HG02938 (cell line): ENCODE measurements around the gene LRRC37B.
A peak's percentile ranks its signal among the peaks of the same experiment; 100 is the strongest.
"Not testable (repeated sequence)": the region's sequence is repeated elsewhere in the genome, so short reads cannot be mapped to it uniquely, and the experiment has no call there.

Source experiments
- ATAC-seq: cut with Tn5 transposase; IDR thresholded peaks from one replicate; pipeline ENCODE4 v1.9.1; 2021; ENCODE audit warnings: mild to moderate bottlenecking, moderate library complexity; ENCODE audit not compliant: unreplicated experiment

LRRC37B gene

DNA sequence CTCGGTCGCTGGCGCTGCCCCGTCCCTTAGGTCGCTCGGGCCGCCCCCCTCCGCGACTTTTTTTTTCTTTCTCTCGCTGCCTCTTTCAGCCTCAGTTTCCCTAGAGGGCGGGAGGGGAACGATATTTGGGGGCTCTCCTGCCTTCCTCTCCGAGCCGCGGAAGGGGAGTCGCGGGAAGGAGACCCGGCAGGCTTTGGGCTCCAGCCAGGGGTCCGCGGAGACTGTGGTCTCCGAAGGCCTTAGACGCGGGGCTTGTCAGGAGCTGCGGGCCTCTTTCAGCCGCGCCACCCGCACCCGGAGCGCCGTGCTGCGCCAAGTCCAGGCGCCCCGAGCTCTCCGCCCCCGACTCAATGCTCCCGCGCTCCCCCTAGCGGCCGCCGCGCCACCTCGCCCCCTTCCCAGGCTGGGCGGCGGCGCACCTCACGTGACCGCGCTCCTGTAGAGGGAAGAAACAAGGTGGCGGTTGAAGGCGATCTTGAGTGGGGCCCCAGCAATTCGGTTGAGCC, at the start of gene LRRC37B:
LRRC37B (plus strand) TSS at position 427 of the 506 bp plus-strand sequence. CDS start 14,010 bp downstream, outside the sequence.
- ATAC-seq, result peak; percentile 93

- ATAC-seq, result not testable (repeated sequence)
Observed at GRCh38 chr17:31964131-31964530, 43.1 kb upstream of the LRRC37B start.

DNA sequence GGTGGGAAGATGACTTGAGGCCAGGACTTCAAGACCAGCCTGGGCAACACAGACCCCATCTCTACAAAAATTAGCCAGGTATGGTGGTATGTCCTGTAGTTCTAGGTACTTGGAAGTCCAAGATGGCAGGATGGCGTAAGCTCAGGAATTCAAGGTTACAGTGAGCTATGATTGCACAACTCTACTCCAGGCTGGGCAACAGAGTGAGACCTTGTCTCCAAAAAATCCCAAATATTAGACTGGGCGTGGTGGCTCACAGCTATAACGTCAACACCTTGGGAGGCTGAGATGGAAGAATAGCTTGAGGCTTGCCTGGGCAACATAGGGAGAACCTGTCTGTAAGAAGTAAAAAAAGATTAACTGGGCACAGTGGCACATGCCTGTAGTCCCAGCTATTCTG, 39.5 kb upstream of the LRRC37B start:
- ATAC-seq, result no peak

DNA sequence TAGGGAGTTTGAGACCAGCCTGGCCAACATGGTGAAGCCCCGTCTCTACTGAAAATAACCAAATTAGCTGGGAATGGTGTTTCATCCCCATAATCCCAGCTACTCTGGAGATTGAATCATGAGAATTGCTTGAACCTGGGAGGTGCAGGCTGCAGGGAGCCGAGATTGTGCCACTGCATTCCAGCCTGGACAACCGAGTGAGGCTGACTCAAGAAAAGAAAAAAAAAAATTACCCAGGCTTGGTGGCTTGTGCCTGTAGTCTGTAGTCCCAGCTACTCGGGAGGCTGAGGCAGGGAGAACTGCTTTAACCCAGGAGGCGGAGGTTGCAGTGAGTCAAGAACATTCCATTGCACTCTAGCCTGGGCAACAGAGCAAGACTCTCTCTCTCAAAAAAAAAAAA, 36.8 kb upstream of the LRRC37B start:
- ATAC-seq, result not testable (repeated sequence)

DNA sequence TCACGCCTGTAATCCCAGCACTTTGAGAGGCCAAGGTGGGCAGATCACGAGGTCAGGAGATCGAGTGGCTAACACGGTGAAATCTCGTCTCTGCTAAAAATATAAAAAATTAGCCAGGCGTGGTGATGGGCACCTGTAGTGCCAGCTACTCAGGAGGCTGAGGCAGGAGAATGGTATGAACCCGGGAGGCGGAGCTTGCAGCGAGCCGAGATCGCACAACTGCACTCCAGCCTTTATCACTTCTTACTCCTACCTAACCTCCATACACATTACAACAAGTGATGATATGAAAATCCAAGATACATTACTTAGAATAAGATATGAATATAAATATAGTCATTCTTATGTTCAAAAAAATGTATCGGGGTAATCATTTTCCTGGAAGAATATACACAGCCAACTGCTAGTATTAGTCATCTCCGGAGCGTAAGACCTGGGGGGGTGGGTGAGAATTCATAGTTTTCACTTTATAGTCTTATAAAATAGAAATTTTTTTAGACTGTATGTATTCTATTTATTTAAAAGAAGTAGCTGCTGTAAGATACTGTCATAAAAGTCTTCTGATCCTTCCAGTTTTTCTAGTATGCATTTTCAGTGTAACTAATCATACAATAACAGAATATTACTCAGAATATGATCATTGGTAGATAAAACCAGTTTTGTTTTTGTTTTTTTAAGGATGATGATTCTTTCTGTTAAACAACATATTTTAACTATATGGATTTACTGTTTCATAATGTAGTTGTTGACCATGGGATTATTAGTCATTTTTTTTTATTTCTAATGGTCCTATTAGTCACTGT, 32.7 kb upstream of the LRRC37B start:
- not testable (repeated sequence) for ATAC-seq

- not testable (repeated sequence) for ATAC-seq
Observed at GRCh38 chr17:31975391-31975790, 31.8 kb upstream of the LRRC37B start.

DNA sequence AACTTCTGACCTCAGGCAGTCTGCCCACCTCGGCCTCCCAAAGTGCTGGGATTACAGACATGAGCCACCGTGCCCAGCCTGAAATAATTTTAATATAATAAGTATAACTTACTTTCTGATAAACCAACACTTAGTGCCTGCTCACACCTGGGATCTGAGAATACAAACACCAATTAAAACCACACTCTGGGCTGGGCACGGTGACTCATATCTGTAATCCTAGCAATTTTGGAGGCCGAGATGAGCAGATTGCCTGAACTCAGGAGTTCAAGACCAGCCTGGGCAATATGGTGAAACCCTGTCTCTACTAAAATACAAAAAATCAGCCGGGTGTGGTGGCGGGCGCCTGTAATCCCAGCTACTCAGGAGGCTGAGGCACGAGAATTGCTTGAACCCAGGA, 15.4 kb upstream of the LRRC37B start:
- not testable (repeated sequence) for ATAC-seq

GRCh38 chr17:31997005-31997404, 10.2 kb upstream of the LRRC37B start:
- no peak for ATAC-seq

- ATAC-seq, result peak; percentile 19
Observed at GRCh38 chr17:32007463-32008298, 498 bp downstream of the LRRC37B start.

DNA sequence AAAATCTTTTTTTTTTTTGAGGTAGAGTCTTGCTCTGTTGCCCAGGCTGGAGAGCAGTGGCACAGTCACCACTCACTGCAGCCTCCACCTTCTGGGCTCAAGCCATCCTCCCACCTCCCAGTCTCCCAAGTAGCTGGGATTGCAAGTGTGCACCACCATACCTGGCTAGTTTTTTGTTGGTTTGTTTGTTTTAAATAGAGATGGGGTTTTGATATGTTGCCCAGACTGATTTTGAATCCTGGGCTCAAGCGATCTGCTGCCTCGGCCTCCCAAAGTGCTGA, 2.0 kb downstream of the LRRC37B start:
- no peak for ATAC-seq

DNA sequence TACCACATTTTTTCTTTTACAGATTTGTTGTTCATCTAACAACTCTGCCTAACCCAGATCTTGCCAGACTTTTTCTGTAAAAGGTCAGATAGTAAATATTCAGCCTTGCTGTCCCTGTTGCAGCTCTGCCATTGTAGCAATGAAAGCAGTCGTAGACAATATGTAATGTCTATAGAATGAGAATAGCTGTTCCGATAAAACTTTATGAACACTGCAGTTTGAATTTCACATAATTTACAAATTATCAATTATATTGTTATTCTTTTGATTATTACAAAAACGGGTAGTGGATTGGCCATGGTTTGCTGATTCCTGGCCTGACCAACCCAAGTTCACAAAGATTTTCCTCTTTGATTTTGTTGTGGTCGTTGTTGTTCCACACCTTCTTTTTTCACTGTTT, 2.9 kb downstream of the LRRC37B start:
- ATAC-seq, result no peak

GRCh38 chr17:32015245-32016013, 8.2 kb downstream of the LRRC37B start:
- ATAC-seq, result no peak

GRCh38 chr17:32016231-32016630, 9.0 kb downstream of the LRRC37B start:
- no peak for ATAC-seq

DNA sequence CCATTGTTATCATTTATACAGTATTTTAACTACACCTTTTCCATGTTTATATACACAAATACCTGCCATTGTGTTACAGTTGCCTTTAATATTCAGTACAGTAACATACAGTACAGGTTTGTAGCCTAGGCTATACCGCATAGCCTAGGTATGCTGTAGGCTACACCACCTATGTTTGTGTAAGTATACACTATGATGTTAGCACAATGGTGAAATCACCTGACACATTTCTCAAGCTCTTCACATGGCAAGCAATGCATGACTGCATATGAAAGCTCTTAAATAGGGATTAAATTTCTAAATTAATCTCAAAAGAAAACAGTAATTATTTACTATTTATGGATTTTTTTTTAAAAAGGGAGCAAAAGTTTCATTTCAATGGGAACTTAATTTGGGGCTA, 12.0 kb downstream of the LRRC37B start:
- no peak for ATAC-seq

DNA sequence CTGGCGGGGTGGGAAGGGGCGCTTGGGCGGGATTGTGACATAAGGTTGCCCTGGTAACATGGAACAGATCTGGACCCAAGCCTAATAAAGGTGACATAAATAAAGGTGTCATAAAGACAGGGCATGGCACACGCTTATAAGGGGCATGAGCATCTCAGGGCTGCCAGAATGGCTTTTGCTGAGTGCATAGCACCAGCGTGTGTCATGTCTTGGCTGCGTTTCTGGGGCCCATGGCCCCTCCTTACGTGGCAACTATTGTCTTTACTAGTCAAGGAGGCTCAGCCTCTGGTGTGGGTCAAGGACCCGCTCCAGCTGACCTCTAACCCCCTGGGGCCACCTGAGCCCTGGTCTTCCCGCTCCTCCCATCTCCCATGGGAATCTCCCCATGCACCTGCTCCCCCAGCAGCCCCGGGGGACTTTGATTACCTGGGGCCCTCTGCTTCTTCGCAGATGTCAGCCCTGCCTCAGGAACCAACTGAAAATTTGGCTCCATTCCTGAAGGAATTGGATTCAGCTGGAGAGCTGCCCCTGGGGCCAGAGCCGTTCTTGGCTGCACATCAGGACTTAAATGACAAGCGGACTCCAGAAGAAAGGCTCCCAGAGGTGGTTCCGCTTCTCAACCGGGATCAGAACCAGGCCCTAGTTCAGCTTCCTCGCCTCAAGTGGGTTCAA, 13.9 kb downstream of the LRRC37B start:
- no peak for ATAC-seq

- no peak for ATAC-seq
Observed at GRCh38 chr17:32021615-32021955, 14.4 kb downstream of the LRRC37B start.

DNA sequence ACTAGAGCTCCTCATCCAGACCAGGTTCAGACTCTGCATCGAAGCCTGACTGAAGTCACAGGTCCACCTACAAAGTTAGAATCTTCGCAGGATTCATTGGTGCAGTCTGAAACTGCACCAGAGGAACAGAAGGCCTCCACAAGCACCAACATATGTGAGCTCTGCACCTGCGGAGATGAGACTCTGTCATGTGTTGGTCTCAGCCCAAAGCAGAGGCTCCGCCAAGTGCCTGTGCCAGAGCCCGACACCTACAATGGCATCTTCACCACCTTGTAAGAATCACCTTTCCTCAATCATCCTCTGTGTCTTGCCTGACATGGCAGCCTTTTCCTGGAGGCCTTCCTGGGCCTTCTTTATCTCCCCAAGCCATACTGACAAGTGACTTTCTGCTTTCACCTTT, 15.4 kb downstream of the LRRC37B start:
- ATAC-seq, result not testable (repeated sequence)

- not testable (repeated sequence) for ATAC-seq
Observed at GRCh38 chr17:32027271-32027670, 20.1 kb downstream of the LRRC37B start.

GRCh38 chr17:32033223-32033622, 26.0 kb downstream of the LRRC37B start:
- ATAC-seq, result no peak

GRCh38 chr17:32033812-32034211, 26.6 kb downstream of the LRRC37B start:
- ATAC-seq, result not testable (repeated sequence)

- not testable (repeated sequence) for ATAC-seq
Observed at GRCh38 chr17:32040246-32040645, 33.1 kb downstream of the LRRC37B start.
